HG02870 (cell line): ENCODE measurements around the gene SPDYE11.
"Not testable (repeated sequence)": the region's sequence is repeated elsewhere in the genome, so short reads cannot be mapped to it uniquely, and the experiment has no call there.

ENCODE experiments used
- ATAC-seq: cut with Tn5 transposase; IDR thresholded peaks from one replicate; pipeline ENCODE4 v1.9.1; 2021; ENCODE audit warnings: mild to moderate bottlenecking, moderate library complexity; ENCODE audit not compliant: unreplicated experiment

Gene SPDYE11, protein sequence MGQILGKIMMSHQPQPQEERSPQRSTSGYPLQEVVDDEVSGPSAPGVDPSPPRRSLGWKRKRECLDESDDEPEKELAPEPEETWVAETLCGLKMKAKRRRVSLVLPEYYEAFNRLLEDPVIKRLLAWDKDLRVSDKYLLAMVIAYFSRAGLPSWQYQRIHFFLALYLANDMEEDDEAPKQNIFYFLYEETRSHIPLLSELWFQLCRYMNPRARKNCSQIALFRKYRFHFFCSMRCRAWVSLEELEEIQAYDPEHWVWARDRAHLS

DNA sequence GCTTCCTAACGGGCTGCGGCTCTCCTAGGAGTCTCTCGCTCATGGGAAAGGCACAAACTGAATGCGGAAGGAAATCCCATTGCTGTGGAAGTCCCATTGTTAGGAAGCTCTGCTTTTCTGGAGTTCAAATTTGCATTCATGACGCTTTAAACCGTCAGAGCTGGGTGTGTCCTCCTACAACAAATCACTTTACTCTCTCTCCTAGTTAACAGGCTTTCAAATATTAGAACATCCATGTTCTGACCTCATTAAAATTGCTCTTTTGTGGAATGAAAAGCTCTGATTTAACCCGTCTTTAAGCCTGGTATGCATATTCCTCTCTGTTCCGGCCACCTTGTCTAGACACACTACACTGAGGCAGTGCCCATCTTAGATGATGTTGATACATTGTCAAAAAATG, at the start of gene SPDYE11:
TSS of gene SPDYE11 (minus strand) at position 101 of the 400 bp plus-strand sequence. CDS start 1,800 bp downstream, outside the sequence.
- not testable (repeated sequence) for ATAC-seq

GRCh38 chr7:73085938-73086337, 28.2 kb upstream of the SPDYE11 start, which contains the start of gene SPDYE9:
TSS of gene SPDYE9 (minus strand) at chr7:73086038. CDS start at chr7:73084238, 1,800 bp downstream.
- ATAC-seq: not testable (repeated sequence)

- not testable (repeated sequence) for ATAC-seq
These were observed 28.0 kb downstream of the SPDYE11 start, which contains the start of gene SPDYE8 for GRCh38 chr7:73029666-73030065. TSS of gene SPDYE8 (minus strand) at chr7:73029766. CDS start at chr7:73027966, 1,800 bp downstream.

GRCh38 chr7:73006491-73006890, 51.2 kb downstream of the SPDYE11 start:
- not testable (repeated sequence) for ATAC-seq

- peak; percentile 90 for ATAC-seq
These were observed 51.8 kb downstream of the SPDYE11 start for GRCh38 chr7:73005693-73006447.

DNA sequence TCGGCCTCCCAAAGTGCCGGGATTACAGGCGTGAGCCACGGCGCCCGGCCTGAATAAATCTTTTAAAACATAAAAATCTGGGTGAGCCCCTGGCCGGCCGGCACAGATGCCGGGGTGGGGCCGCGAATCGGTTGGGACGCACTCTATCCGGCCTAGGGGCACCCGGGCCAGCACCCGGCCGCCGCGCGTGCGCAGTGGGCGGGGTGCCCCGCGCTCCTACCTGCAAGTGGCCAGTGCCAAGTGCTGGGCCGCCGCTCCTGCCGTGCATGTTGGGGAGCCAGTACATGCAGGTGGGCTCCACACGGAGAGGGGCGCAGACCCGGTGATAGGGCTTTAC, 52.4 kb downstream of the SPDYE11 start:
- peak; percentile 71 for ATAC-seq

GRCh38 chr7:72997887-72998468, 59.7 kb downstream of the SPDYE11 start:
- not testable (repeated sequence) for ATAC-seq
